GM18909 (cell line): ENCODE data around the gene FARP1.

Source experiments
- ATAC-seq: cut with Tn5 transposase; IDR thresholded peaks from one replicate; pipeline ENCODE4 v1.9.1; 2021; ENCODE audit warnings: mild to moderate bottlenecking; ENCODE audit not compliant: unreplicated experiment, poor library complexity

FARP1 gene

DNA sequence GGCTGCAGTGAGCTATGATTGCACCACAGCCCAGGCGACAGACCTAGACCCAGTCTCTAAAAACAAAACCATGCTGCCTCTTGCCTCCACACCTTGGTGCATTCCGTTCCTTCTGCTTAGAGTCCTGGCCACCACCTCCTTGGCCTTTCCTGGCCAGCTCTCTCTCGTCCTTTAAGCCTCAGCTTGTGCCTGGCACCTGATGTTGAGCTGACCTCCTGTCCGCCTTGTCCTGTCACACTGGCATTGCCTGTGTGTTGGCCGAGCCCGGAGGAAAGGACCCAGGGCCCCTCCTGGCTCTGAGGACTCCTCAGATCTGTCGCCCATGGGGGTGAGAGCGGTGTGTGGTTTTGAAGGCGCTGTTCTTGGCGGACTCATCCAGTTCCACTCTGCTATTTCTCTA is 290.8 kb downstream of the FARP1 start:
- ATAC-seq: no peak

DNA sequence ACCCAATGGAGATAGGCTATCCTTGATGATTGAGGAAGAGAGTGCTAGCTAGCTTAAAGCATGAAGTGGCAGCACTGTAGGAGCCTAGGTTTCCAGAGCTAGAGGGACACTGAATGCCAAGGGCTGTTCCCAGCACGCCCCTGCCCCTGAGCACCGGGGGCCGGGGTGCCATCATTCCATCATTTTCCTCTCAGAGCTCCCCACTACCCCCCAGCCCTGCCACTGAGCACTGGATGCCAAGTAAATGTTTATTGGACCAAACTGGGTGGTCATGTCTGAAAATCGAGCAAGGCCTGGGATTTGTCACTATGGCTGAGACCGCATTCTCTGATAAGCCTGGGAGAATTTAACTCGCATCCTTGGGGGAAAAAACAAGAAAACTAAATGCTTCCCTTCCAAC is 291.2 kb downstream of the FARP1 start:
- ATAC-seq: no peak

DNA sequence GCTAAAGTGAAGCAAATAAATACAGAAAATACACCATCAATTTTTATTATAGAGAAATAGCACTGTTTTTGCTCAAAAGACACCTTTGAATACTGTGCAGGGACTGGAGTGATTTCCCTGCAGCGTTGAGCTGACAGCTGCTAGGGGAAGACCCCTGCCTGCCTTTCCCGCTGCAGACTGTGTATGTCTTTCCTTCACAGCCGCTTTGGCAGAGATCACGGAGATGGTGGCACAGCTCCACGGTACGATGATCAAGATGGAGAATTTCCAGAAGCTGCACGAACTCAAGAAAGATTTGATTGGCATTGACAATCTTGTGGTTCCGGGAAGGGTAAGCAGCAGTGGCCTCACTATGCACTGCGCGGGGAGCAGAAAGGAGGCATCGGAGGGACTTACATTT is 292.5 kb downstream of the FARP1 start:
- ATAC-seq: no peak

DNA sequence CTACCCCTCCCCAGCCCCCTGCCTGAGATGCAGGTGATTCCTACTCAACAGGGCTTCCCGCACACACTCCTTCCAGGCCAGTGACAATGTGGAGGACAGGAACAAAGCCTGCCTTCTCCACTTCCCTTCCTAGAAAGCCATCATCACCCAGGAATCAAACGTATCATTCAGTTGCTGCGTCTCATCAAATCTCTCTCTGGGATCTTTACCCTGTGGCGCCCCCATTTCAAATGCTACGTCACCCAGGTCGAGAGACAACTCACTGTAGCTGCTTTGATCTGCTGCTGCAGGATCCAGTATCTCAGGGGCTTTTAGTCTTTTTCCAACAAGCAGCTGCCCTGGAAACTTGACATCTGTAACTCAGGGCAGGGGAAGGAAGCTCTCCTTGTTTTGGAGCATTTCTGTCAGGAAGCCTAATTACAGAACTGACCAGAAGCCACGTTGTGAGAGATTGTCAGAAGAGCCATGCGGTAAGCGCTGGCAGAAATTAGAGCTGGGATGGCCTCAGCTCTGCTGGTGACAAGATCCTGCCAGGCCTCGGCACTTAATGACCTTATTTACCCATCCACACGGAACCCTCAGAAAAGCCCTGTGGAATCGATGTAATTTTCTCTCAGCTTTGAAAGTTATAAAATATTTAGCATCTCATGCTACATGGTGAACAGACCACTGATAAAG is 293.5 kb downstream of the FARP1 start:
- no peak for ATAC-seq

DNA sequence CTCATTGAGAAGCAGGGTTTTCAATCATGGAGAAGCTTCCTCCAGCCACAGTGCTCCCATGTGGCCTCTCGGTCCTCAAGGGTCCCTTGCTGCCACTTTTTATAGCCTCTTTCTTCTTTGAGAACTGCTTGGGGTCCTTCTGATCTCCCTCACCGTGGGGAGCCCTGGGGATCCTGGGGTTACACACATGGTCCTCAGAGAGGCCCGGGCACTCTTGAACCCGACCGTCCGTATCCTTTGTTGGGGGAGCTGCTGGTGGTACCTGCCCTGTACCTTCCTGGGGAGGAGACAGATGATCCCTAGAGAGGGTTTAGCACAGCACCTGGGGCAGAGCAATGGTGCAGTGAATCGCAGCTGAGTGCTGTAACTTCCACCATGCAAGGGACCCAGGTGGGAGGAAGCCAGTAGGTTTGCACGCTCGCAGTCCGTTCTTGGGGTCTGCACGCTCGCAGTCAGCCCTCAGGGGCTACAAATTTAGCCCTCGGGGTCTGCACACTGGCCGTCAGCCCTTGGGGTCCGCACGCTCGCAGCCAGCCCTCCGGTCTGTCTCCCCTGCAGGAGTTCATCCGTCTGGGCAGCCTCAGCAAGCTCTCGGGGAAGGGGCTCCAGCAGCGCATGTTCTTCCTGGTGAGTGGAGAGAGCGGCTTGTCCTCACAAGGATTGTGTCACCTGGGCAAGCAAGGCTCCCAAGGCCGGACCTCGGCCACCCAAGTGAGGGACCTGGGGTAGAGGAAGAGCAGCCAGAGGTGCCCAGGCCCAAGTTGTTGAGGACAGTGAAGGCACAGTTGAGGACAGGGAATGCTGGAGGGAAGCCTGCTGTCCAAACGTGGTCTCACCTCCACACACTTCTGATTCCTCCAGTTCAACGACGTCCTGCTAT is 295.6 kb downstream of the FARP1 start:
- ATAC-seq: no peak

DNA sequence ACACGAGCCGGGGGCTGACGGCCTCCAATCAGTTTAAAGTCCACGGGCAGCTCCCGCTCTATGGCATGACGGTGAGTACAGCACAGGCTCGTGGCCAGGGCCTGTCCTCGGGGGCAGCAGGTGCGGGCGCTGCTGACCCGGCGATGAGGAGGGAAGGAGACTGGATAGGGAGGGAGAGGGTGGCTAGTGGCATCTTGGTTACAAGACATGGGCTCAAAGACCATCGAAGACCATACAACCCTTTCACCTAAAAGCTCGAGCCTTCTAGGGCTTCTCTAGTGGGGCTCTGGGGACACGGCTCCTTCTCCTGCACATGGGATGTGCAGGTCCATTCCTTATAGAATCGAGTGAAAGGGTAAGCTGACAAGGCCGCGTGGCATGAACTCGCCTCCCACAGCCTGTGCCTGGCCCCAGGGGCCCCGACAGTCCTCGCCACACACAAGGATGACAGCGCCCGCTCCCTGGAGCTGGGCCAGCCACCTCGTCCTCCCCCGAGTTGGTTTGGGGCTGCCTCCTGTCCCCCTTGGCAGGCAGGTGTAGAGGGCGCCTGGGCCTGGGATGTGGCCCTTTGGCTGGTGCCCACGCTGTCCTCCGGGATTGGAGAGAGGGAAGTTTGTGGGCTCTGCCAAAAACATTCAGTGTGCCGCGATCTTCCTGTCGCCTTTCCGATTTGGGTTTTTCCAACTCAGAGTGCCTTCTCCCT is 296.4 kb downstream of the FARP1 start:
- no peak for ATAC-seq

DNA sequence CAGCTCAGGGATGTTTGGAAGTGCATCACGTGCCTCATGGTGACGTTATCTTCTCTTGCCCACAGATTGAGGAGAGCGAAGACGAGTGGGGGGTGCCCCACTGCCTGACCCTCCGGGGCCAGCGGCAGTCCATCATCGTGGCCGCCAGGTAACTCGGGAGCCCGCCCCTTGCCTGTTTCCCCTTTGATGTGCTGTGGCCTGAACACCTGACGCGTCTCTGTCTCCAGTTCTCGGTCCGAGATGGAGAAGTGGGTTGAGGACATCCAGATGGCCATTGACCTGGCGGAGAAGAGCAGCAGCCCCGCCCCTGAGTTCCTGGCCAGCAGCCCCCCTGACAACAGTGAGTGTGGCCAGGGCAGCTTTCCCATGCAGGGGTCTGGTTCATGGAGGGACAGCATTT is 297.0 kb downstream of the FARP1 start:
- no peak for ATAC-seq

DNA sequence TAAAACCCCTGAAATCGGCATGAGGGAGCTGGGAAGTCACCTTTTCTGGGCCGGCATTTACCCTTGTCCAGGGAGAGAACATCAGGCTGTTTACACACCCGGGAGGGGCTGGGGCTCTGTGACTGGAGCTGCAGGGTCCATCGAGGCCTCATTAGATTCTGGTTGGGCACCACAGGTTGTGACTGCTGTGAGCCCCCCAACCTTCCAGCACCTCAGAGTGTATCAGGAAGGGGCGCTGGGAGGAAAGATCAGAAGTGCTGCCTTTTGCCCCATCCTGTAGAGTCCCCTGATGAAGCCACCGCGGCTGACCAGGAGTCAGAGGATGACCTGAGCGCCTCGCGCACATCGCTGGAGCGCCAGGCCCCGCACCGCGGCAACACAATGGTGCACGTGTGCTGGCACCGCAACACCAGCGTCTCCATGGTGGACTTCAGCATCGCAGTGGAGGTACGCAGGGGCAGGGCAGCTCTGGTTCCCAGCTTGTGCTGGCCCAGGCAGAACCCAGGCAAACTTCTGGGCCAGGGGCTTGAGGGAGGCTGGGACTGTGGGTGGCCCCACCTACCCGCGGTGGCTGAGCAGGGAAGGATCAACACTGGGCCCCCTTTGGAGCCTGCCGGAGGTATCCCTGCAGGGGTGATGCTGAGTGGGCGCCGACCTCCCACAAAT is 297.6 kb downstream of the FARP1 start:
- no peak for ATAC-seq

DNA sequence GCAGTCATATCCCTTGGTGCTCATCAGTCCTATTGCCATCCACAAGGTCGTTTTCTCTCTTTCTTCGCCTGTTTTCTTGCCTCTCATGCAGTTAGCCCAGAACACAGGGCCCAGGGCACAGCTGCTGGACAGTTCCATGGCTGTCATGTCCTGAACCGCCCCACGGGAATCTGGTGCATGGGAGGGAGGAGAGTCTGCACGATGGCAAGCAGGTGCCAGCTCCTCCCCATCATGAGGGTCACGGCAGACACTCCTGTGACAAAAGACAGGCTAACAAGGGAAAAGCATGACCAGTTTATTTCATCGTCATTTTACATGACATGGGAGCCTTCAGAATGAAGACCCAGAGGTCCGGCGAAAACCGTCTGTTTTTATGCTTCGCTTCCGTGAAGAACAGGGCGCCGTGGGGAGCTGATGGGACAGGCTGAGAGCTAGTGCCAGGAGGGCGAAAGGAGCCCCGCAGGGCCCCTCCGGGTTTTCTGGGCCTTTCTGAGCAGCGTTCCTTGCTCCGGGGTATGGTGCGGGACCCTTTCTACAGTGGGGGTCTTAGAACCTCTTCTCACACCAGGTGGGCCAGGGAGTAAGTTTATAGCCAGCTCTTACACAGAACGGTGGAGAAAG is 298.3 kb downstream of the FARP1 start:
- ATAC-seq: no peak

DNA sequence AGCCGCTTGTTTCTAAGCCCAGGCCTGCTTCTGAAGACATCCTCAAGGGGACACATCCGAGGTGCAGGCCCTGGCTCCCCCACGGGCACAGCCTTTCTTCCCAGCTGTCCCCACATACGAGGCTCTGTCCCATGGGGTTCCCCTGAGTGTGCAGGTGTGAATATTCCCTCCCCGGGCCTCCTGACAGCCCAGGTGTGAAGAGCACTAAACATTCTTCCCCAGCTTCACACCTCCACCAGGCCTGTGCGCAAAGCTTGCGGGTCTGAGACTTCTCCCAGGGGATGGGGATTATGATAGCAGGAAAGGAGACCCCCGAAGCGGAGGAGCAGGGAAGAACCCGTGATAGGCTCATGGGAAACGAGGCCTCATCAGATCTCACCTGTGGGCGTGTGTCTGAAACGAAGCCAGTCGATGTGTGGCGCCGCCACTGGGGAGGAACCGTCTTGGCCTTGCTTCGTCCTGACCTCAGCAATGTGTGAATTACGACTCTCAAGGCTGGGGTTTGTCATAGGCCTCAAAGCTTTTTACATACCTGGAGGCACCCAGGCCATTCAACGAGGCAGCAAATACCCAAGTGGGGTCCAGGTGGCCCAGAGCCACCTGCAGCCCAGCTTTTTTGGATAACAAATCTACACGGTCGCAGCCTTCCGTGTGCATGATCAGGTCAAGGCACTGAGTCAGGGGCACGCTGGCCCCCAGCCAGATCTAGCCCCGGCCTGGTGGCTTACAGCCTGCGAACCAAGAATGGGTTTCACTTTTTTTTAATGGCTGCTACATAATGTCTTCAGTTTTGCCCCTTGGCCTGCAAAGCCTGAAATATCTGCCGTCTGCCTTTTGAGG is 299.7 kb downstream of the FARP1 start:
- ATAC-seq: no peak

DNA sequence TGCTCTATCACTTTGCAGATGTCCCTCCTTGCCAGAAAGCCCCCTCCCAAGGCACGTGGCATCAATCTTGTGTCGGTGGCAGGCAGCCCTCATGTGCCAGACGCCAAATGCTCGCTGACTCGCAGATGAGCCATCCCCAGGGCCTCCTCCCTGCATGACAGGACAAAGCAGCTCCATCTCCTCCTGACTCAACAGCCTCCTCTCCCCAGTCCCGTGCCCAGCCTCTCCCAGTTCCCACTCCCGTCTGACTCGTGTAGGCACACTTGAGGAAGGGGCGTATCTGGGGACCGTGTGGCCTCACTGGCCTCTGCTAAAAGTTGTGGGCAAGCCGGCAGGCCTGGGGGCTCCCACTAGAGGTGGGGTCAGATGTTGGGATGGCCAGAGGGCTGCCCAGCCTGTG is 300.4 kb downstream of the FARP1 start:
- ATAC-seq: no peak

DNA sequence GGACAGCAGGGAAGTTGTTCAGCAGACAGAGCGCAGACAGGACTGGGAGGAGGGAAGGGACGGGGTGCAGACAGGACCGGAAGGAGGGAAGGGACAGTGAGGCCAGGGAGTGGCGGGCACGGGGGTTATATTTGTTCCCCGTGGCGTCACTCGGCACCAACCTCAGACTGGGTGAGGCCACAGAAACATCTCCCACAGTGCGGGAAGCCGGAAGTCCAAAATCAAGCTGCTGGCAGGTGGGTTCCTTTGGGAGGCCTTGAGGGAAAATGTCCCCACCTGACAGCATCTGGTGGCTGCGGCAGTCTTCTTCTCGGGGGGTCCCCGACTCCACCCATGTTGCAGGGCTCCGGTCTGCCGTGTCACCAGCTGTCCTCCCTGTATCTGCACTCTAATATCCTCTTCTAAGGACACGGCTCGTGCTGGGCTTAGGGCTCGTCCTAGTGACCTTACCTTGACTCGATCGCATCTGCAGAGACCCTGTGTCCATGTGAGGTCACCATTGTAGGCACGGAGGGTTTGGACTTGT is 301.0 kb downstream of the FARP1 start:
- no peak for ATAC-seq

DNA sequence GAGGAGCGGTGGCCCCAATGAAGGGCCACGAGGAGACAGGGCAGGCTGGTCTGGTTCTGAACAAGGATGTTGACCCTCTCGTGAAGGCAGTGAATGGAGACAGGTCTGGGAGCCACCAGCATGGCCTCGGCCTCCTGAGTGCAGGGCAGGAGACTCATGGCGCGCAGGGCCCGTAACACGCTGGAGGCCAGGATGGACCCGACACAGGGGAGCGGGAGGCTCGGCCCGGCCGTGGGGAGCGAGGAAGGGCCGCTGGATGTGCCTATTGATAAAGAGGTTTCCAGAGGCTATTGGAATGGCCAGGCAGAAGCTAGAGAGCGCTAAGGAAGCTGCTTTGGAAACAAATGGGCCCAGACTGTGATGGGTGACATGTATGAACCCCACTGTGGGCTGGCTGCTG is 301.5 kb downstream of the FARP1 start:
- no peak for ATAC-seq

DNA sequence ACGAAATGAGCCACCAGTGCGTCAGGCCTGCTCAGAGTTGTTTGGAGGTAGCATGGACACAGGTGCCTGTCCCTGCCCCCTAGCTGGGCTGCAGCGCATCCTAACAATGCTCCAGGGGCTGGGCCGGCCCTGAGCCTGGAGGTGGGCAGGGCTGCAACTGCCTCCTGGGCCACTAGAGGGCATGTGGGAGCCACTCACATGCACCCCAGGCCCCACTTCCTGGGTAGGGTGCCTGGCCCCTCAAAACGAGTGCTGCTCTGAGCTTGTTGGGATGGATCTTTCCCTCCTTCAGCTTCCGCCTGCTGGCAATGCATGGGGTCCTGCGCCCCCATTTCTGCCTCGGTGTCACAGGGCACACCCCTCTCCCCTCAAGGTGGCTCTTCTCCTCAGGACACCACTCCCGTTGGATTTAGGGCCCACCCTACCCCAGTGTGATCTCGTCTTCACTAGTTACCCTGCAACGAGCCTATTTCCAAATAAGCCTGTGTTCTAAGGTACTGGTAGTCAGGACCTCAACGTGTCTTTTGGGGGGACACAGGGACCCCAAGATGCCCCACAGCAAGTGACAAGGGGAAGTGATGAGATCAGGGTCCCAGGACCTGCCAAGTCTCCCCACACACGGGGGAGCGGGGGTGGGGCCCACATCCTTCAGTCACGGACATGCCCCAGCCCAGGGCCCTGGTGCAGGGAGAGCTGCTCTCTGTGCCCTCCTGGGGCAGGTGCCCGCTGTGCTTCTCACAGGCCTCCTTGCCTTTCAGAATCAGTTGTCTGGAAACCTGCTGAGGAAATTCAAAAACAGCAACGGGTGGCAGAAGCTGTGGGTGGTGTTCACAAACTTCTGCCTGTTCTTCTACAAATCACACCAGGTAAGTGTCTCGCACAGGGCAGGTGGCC is 302.7 kb downstream of the FARP1 start:
- peak; percentile 95 for ATAC-seq

DNA sequence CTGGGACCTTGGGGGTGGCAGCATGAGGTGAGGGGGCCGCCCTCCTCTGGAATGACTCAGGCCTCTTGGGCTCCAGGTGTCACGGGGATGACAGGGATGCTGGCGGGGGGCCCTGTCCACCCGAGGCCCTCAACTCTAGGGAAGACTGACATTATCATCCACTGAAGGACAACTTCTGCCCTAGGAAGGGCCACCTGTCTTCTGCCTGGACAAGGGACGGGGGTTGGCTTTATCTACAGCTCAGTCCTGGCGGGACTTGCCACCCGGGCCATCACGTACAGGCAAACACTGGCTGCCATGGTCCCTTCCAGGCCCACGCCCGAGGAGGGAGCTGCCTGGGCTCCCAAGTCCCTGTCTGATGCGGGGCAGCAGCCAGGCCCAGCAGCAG is 303.3 kb downstream of the FARP1 start:
- no peak for ATAC-seq

DNA sequence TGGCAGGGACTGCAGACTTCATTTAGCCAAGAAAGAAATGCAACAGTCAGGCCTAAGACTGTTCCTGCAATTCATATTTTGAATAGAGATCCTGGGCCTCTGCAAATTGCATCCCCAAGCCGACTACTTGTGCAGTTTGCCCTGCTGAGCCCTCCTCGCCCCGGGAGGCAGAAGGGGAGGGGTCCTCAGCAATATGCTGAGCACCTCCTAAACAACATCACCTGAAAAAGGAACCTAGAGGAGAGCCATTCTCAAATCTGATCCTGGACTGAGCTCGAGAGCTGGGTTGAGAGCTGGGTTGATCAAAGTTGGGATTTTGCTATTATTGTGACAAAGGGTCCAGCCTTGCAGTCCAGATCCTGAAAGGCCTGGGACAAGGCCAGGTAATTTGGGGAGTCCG is 304.2 kb downstream of the FARP1 start:
- no peak for ATAC-seq

DNA sequence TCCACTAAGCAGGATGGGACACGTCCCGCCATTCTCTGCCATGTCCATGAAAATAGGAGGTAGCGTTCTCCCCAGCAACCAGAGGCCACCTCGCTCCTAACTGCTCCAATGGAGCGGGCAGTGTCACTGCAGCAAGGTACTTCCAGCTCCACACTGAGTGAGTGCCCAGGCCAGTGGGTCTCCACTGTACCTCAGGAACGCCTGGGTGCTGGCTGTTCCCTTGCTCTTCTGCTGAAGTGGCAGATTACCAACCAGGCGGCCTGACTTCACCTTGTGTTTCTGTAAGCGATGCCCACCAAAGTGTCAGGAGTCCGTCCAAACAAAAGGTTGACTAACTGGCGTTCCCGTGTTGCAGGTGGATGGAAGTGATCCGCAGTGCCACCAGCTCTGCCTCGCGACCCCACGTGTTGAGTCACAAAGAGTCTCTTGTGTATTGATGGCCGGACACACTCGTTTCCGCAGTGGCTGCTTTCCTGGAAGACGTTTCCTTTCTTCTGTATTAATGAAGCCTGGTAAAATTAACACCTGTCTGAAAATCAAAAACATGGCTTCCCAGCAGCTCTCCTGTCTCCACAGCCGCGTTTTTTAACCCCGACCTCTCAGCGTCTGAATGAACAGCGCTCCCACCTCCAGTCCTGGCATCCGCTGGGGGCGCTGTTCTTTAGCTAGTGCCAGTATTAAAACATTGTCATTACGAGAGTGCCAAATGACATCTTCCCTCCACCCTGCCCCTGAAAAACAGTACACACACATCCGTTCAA is 305.2 kb downstream of the FARP1 start:
- no peak for ATAC-seq

DNA sequence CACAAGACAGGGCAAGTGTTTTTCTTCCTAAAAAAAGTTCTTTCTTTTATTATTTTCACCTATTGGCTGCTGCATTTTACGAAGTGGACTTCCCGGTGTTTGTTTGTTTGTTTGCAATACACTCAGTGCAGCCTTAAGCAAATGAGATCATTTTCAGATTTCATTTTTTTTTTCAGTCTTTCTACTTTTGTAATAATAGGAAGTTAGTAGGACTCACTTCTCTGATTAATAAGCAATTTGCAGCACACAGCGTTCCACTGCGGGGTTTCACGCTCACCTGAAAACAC is 305.7 kb downstream of the FARP1 start:
- no peak for ATAC-seq
